ENCODE measurements around the gene PATJ.

PATJ gene

GRCh38 chr1:62029704-62030103 is 287.4 kb downstream of the PATJ start:
- H2AFZ ChIP-seq (ENCODE audit: insufficient read depth, low read length, poor library complexity), result no peak overlapping the region
- H4K8ac ChIP-seq (ENCODE audit: low read depth, low read length), result no peak overlapping the region
- H2BK5ac ChIP-seq (ENCODE audit: low read depth, low read length, poor library complexity), result no peak overlapping the region
- H3K36me3 ChIP-seq (ENCODE audit: control insufficient read depth in 1 of 2, insufficient read depth in 2 of 2, low read length in 2 of 2), result peaks cover 0 to 2% of the 10 kb centered on the region in 2 experiments
- no peaks in the 10 kb centered on the region for H3K79me1 ChIP-seq (ENCODE audit: low read length)
- no peak overlapping the region for H2BK12ac ChIP-seq (ENCODE audit: low read length)
- H3K4me1 ChIP-seq (ENCODE audit: control insufficient read depth in 1 of 2, insufficient read depth in 2 of 2, low read length in 2 of 2), result no peaks in the 10 kb centered on the region
- no peak overlapping the region for H3K4me3 ChIP-seq (ENCODE audit: low read depth, low read length)
- no peak overlapping the region for H3K18ac ChIP-seq (ENCODE audit: low read length)
- no peak overlapping the region for H2AK5ac ChIP-seq (ENCODE audit: low read length)
- no peaks in the 10 kb centered on the region for H3K9me3 ChIP-seq (ENCODE audit: insufficient read depth, low read depth, low read length)
- no CpG with 5 or more reads among the region's 2 CpGs for WGBS (ENCODE audit: extremely low coverage, insufficient coverage, insufficient read length)
- H3K14ac ChIP-seq (ENCODE audit: low read length), result no peak overlapping the region
- no peaks in the 10 kb centered on the region for H3K27me3 ChIP-seq (ENCODE audit: insufficient read depth, low read length)
- H3K4me2 ChIP-seq (ENCODE audit: low read length), result no peak overlapping the region
- no peak overlapping the region for H3K9ac ChIP-seq (ENCODE audit: low read length)
- no peak overlapping the region for H4K91ac ChIP-seq (ENCODE audit: low read depth, low read length)
- H2BK120ac ChIP-seq (ENCODE audit: insufficient read depth, low read length, poor library complexity), result no peak overlapping the region
- H3K79me2 ChIP-seq (ENCODE audit: control insufficient read depth, insufficient read depth, low read length, poor library complexity), result no peaks in the 10 kb centered on the region
- no peak overlapping the region for H4K12ac ChIP-seq (ENCODE audit: low read depth, low read length)
- H3K4ac ChIP-seq (ENCODE audit: low read depth, low read length), result no peak overlapping the region
- no peak overlapping the region for H3K23ac ChIP-seq (ENCODE audit: low read length)
- H3K27ac ChIP-seq (ENCODE audit: low read depth, low read length), result no peak overlapping the region
- DNase-seq, result no peak

- no peaks in the 10 kb centered on the region for H3K9me3 ChIP-seq (ENCODE audit: insufficient read depth, low read depth, low read length)
- no peak overlapping the region for H3K18ac ChIP-seq (ENCODE audit: low read length)
- no peaks in the 10 kb centered on the region for H3K36me3 ChIP-seq (ENCODE audit: control insufficient read depth in 1 of 2, insufficient read depth in 2 of 2, low read length in 2 of 2)
- no peak overlapping the region for H3K9ac ChIP-seq (ENCODE audit: low read length)
- H3K4me3 ChIP-seq (ENCODE audit: low read depth, low read length), result no peak overlapping the region
- no peak overlapping the region for H2AFZ ChIP-seq (ENCODE audit: insufficient read depth, low read length, poor library complexity)
- H3K23ac ChIP-seq (ENCODE audit: low read length), result no peak overlapping the region
- no peaks in the 10 kb centered on the region for H3K79me1 ChIP-seq (ENCODE audit: low read length)
- H2BK120ac ChIP-seq (ENCODE audit: insufficient read depth, low read length, poor library complexity), result no peak overlapping the region
- no peak overlapping the region for H4K12ac ChIP-seq (ENCODE audit: low read depth, low read length)
- no peak overlapping the region for H3K4me2 ChIP-seq (ENCODE audit: low read length)
- no peaks in the 10 kb centered on the region for H3K4me1 ChIP-seq (ENCODE audit: control insufficient read depth in 1 of 2, insufficient read depth in 2 of 2, low read length in 2 of 2)
- H2BK5ac ChIP-seq (ENCODE audit: low read depth, low read length, poor library complexity), result no peak overlapping the region
- no peaks in the 10 kb centered on the region for H3K27me3 ChIP-seq (ENCODE audit: insufficient read depth, low read length)
- H3K79me2 ChIP-seq (ENCODE audit: control insufficient read depth, insufficient read depth, low read length, poor library complexity), result no peaks in the 10 kb centered on the region
- no peak overlapping the region for H3K27ac ChIP-seq (ENCODE audit: low read depth, low read length)
- no peak overlapping the region for H3K4ac ChIP-seq (ENCODE audit: low read depth, low read length)
- no peak for DNase-seq
- no CpG with 5 or more reads among the region's 4 CpGs for WGBS (ENCODE audit: extremely low coverage, insufficient coverage, insufficient read length)
- no peak overlapping the region for H3K14ac ChIP-seq (ENCODE audit: low read length)
- H2AK5ac ChIP-seq (ENCODE audit: low read length), result no peak overlapping the region
- H4K91ac ChIP-seq (ENCODE audit: low read depth, low read length), result no peak overlapping the region
- no peak overlapping the region for H2BK12ac ChIP-seq (ENCODE audit: low read length)
- no peak overlapping the region for H4K8ac ChIP-seq (ENCODE audit: low read depth, low read length)
These were observed 292.5 kb downstream of the PATJ start for GRCh38 chr1:62034790-62035189.

DNA sequence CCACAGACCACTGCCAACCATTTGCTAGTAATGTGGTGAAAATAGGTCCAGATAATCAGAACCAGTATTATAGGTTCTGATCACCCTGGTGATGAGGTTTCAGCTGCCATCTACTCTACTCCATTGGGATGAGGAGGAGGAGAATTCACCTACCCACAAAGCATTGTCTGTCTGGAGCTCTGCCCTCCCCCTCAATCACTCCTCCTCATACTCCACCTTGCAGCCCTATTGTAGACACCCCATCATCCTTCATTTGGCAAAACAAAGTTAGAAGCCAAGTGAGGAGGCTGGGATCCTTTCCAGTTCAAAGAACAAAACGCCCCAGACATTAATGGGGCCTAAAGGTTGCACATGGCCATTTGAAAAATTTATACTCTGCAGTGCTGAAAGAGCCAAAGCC is 295.0 kb downstream of the PATJ start:
- Histone ChIP-seq H2AFZ (ENCODE audit: insufficient read depth, low read length, poor library complexity) (no peak overlapping the region), H3K79me1 (ENCODE audit: low read length) (no peaks in the 10 kb centered on the region), H3K9me3 (ENCODE audit: insufficient read depth, low read depth, low read length) (no peaks in the 10 kb centered on the region), H3K27me3 (ENCODE audit: insufficient read depth, low read length) (no peaks in the 10 kb centered on the region), H3K4me2 (ENCODE audit: low read length) (no peak overlapping the region), H3K79me2 (ENCODE audit: control insufficient read depth, insufficient read depth, low read length, poor library complexity) (no peaks in the 10 kb centered on the region), H4K91ac (ENCODE audit: low read depth, low read length) (no peak overlapping the region), H2BK120ac (ENCODE audit: insufficient read depth, low read length, poor library complexity) (no peak overlapping the region), H3K4me1 (ENCODE audit: control insufficient read depth in 1 of 2, insufficient read depth in 2 of 2, low read length in 2 of 2) (no peaks in the 10 kb centered on the region), H3K18ac (ENCODE audit: low read length) (no peak overlapping the region), H2BK12ac (ENCODE audit: low read length) (no peak overlapping the region), H4K12ac (ENCODE audit: low read depth, low read length) (no peak overlapping the region), H3K4me3 (ENCODE audit: low read depth, low read length) (no peak overlapping the region), H2BK5ac (ENCODE audit: low read depth, low read length, poor library complexity) (no peak overlapping the region), H4K8ac (ENCODE audit: low read depth, low read length) (no peak overlapping the region), H3K36me3 (ENCODE audit: control insufficient read depth in 1 of 2, insufficient read depth in 2 of 2, low read length in 2 of 2) (no peaks in the 10 kb centered on the region), H3K27ac (ENCODE audit: low read depth, low read length) (no peak overlapping the region), H3K4ac (ENCODE audit: low read depth, low read length) (no peak overlapping the region), H3K23ac (ENCODE audit: low read length) (no peak overlapping the region), H3K9ac (ENCODE audit: low read length) (no peak overlapping the region), H3K14ac (ENCODE audit: low read length) (no peak overlapping the region), H2AK5ac (ENCODE audit: low read length) (no peak overlapping the region)
- no peak for DNase-seq
- no CpG with 5 or more reads among the region's 1 CpG for WGBS (ENCODE audit: extremely low coverage, insufficient coverage, insufficient read length)

DNA sequence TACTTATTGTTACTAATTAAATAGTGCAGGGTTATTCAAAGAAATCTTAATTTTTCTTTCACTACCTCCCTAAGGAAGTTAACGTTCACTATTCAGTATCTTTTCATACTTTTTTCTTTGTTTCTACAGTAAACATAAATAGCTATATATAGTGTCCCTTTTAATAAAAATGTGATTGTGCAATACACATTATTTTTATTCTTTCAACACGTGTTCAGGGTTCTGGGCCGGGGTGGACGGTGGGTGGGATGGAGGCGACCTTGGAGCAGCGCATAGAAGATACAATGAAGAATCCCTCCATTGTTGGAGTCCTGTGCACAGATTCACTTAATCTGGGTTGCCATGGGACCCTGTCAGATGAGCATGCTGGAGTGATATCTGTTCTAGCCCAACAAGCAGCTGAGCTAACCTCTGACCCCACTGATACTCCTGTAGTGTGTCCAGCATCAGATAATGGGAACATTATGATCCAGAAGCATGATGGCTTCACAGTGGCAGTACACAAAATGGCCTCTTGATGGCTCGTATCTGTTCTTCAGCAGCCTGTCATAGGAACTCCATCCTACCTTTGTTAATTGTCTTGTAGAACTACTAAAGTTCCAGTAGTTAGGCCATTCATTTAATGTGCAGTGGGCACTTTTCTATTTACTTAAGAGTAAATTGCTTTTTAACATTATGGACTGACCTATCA is 296.5 kb downstream of the PATJ start:
- Histone ChIP-seq H2AK5ac (ENCODE audit: low read length) (no peak overlapping the region), H3K14ac (ENCODE audit: low read length) (no peak overlapping the region), H3K27ac (ENCODE audit: low read depth, low read length) (no peak overlapping the region), H3K9me3 (ENCODE audit: insufficient read depth, low read depth, low read length) (no peaks in the 10 kb centered on the region), H3K4me1 (ENCODE audit: control insufficient read depth in 1 of 2, insufficient read depth in 2 of 2, low read length in 2 of 2) (no peaks in the 10 kb centered on the region), H3K9ac (ENCODE audit: low read length) (no peak overlapping the region), H4K12ac (ENCODE audit: low read depth, low read length) (no peak overlapping the region), H3K23ac (ENCODE audit: low read length) (no peak overlapping the region), H3K4me2 (ENCODE audit: low read length) (no peak overlapping the region), H3K79me1 (ENCODE audit: low read length) (no peaks in the 10 kb centered on the region), H2AFZ (ENCODE audit: insufficient read depth, low read length, poor library complexity) (no peak overlapping the region), H3K27me3 (ENCODE audit: insufficient read depth, low read length) (no peaks in the 10 kb centered on the region), H2BK120ac (ENCODE audit: insufficient read depth, low read length, poor library complexity) (no peak overlapping the region), H3K4me3 (ENCODE audit: low read depth, low read length) (no peak overlapping the region), H3K36me3 (ENCODE audit: control insufficient read depth in 1 of 2, insufficient read depth in 2 of 2, low read length in 2 of 2) (no peaks in the 10 kb centered on the region), H3K79me2 (ENCODE audit: control insufficient read depth, insufficient read depth, low read length, poor library complexity) (no peaks in the 10 kb centered on the region), H4K8ac (ENCODE audit: low read depth, low read length) (no peak overlapping the region), H2BK12ac (ENCODE audit: low read length) (no peak overlapping the region), H2BK5ac (ENCODE audit: low read depth, low read length, poor library complexity) (no peak overlapping the region), H4K91ac (ENCODE audit: low read depth, low read length) (no peak overlapping the region), H3K18ac (ENCODE audit: low read length) (no peak overlapping the region), H3K4ac (ENCODE audit: low read depth, low read length) (no peak overlapping the region)
- no CpG with 5 or more reads among the region's 7 CpGs for WGBS (ENCODE audit: extremely low coverage, insufficient coverage, insufficient read length)
- peak in 1 of 2 donors; percentile 5 for DNase-seq

Measured in trophoblast cell (in vitro differentiated cells and primary cell).